Panc1 (cell line): ENCODE measurements around the gene CDC6. TPM values are rescaled to one million over a fixed set of nuclear protein-coding genes. Genes with fewer than 3 reads are reported as not detected.

Source experiments
- ATAC-seq: fragments of 200-7000 bp; cut with Tn5 transposase; 2 replicates; pipeline ENCODE4 v1.9.1; 2020; ENCODE audit warnings: mild to moderate bottlenecking, moderate library complexity
- BruUV-seq: library from RNA; stranded (reverse); fragments of 400-500 nt; replicated peaks from 2 replicates; lab custom pipeline; 2021; lab: Mats Ljungman, UMichigan
- CTCF ChIA-PET: fragments of 300-600 bp; sonication (Branson Sonifier 250); formaldehyde crosslinking; loops from one replicate; lab custom pipeline; 2022; ENCODE audit warnings: antibody characterized with exemption; lab: Charles Lee
- POLR2A ChIA-PET: fragments of 300-600 bp; sonication (Branson Sonifier 250); formaldehyde crosslinking; loops from one replicate; lab custom pipeline; 2022; ENCODE audit warnings: antibody characterized with exemption; lab: Charles Lee
- DNase-seq: peaks from one replicate; pipeline ENCODE4 v3.0.0-alpha.2; 2010; ENCODE audit warnings: low read depth, low spot score
- H3K27ac ChIP-seq: 2 replicates; pipeline ENCODE4 v1.5.1; 2011; ENCODE audit warnings: mild to moderate bottlenecking, low read length, inconsistent platforms
- H3K27me3 ChIP-seq: fragments of 200-500 bp; sonication (Bioruptor generic); 2 replicates; pipeline ENCODE4 v1.6.0; 2014; ENCODE audit warnings: low read length, inconsistent platforms; ENCODE audit not compliant: control insufficient read depth, insufficient read depth
- H3K36me3 ChIP-seq: fragments of 200-500 bp; sonication (Bioruptor generic); 2 replicates; pipeline ENCODE4 v1.5.1; 2014; ENCODE audit warnings: inconsistent platforms, mild to moderate bottlenecking, low read length, moderate library complexity; ENCODE audit not compliant: control insufficient read depth, insufficient read depth
- H3K4me1 ChIP-seq: 2 replicates; pipeline ENCODE4 v1.5.1; 2011; ENCODE audit warnings: inconsistent platforms, mild to moderate bottlenecking, low read length, moderate library complexity; ENCODE audit not compliant: control insufficient read depth, insufficient read depth
- H3K4me3 ChIP-seq, 2 experiments: 2 replicates each; pipeline ENCODE4 v1.5.1; 2011 to 2012; ENCODE audit warnings: low read depth in 2 of 2, low read length in 2 of 2, mild to moderate bottlenecking in 2 of 2, inconsistent platforms in 1 of 2, moderate library complexity in 1 of 2
- H3K9me3 ChIP-seq: fragments of 200-500 bp; sonication (Bioruptor generic); 2 replicates; pipeline ENCODE4 v1.5.1; 2014; ENCODE audit warnings: low read depth, mild to moderate bottlenecking, inconsistent platforms, low read length, moderate library complexity; ENCODE audit not compliant: control insufficient read depth, insufficient read depth
- POLR2AphosphoS5 ChIP-seq: IDR thresholded peaks from 2 replicates; pipeline ENCODE4 v1.6.1; 2012; ENCODE audit warnings: mild to moderate bottlenecking, low read depth, low read length, moderate library complexity
- SIN3A ChIP-seq: IDR thresholded peaks from 2 replicates; pipeline ENCODE4 v1.6.1; 2012; ENCODE audit warnings: low read depth, mild to moderate bottlenecking, low read length, moderate library complexity, borderline replicate concordance; ENCODE audit not compliant: insufficient read depth
- TCF7L2 ChIP-seq: IDR thresholded peaks from 2 replicates; pipeline ENCODE4 v1.6.1; 2011; ENCODE audit warnings: mild to moderate bottlenecking, low read depth, low read length, inconsistent platforms
- in situ Hi-C: cut with HindIII; loops from 2 replicates; pipeline ENCODE4 v1.10.0; 2016; ENCODE audit warnings: low sequenced_read_pairs, low pct_unique_long_range_greater_than_20kb
- intact Hi-C: fragments of 100-400 bp; cut with micrococcal nuclease; formaldehyde crosslinking; loops from one replicate; pipeline ENCODE4 v1.10.0; 2022; ENCODE audit not compliant: unreplicated experiment
- total RNA-seq: library from RNA; stranded (reverse); gene quantifications from one replicate; pipeline ENCODE4 v1.2.1, GENCODE V29; 2021; ENCODE audit not compliant: unreplicated experiment
- TF ChIP-seq, protein P1 (sequence below): fragments of 450-650 bp; IDR thresholded peaks from 2 replicates; pipeline ENCODE4 v1.5.1; 2017; ENCODE audit warnings: mild to moderate bottlenecking
- TF ChIP-seq, protein P2 (sequence below), 2 experiments: IDR thresholded peaks; 2 replicates each; pipeline ENCODE4 v1.6.1; 2011 to 2012; ENCODE audit warnings: low read depth in 2 of 2, control low read depth in 1 of 2, low read length in 1 of 2, mild to moderate bottlenecking in 1 of 2, moderate library complexity in 1 of 2; ENCODE audit not compliant: insufficient read depth in 1 of 2

CDC6 gene
- total RNA-seq, 1 experiment from 2014 or later: 66.3 TPM

DNA sequence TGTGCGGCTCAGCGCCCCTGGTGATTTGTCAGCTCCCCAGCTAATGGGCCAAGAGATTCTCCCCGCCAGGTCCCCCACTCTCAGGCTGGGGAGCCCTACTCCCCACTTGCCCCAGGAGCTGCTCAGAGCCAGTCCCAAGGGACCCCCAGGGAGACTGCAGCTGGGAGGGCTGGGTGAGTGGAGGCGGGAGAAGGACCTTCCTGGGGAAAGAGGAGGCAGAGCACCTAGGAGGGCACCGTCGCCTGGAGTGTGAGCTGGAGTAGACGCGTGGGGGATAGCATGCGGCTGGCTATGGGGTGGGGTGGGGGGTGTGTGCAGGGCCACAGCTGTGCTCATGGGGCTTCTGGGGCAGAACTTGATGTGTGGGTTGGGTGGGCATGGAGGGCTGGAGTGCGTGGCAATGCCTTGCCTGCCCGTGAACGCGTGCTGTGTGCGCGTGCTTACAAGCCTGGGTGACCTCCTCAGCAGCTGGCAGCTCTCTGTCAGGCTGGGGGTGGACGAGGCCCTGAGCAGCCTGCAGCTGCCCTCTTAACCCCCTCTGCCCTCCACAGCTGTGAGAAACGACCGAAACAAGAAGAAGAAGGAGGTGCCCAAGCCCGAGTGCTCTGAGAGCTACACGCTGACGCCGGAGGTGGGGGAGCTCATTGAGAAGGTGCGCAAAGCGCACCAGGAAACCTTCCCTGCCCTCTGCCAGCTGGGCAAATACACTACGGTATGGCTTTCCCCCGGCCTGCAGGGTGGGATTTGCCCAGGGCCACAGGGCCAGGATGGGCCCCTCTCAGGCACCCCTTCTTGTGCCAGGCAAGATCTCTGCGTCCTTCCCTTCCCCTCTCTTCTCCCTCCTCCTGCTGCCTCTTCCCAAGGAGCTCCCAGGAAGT, 63.9 kb downstream of the CDC6 start:
- Histone ChIP-seq H3K4me3 (no peak overlapping the region), H3K27me3 (no peaks in the 10 kb centered on the region), H3K4me1 (peaks cover 68% of the 10 kb centered on the region), H3K36me3 (0 out of 2 replicates have a peak, but pooled peaks cover 5% of the 10 kb centered on the region), H3K27ac (no peak overlapping the region), H3K9me3 (no peaks in the 10 kb centered on the region)
- intact Hi-C loops (no loop called here), in situ Hi-C loops (loop anchor here (5.0 kb wide), 1 partner anchor 49 kb away; no protein-coding TSS in a partner anchor)
- DNase-seq (no peak), ATAC-seq (no peak)
- no TSS peak for BruUV-seq
- POLR2A ChIA-PET: interaction anchor here (0.9 kb wide), 1 partner anchor 37 kb away, joined by 3 read pairs; no protein-coding TSS in a partner anchor
- no peak for TF ChIP-seq TCF7L2
- TF ChIP-seq SIN3A: no peak
- no peak for TF ChIP-seq POLR2AphosphoS5
- TF ChIP-seq, protein P1, sequence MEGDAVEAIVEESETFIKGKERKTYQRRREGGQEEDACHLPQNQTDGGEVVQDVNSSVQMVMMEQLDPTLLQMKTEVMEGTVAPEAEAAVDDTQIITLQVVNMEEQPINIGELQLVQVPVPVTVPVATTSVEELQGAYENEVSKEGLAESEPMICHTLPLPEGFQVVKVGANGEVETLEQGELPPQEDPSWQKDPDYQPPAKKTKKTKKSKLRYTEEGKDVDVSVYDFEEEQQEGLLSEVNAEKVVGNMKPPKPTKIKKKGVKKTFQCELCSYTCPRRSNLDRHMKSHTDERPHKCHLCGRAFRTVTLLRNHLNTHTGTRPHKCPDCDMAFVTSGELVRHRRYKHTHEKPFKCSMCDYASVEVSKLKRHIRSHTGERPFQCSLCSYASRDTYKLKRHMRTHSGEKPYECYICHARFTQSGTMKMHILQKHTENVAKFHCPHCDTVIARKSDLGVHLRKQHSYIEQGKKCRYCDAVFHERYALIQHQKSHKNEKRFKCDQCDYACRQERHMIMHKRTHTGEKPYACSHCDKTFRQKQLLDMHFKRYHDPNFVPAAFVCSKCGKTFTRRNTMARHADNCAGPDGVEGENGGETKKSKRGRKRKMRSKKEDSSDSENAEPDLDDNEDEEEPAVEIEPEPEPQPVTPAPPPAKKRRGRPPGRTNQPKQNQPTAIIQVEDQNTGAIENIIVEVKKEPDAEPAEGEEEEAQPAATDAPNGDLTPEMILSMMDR: no peak
- TF ChIP-seq, protein P2, sequence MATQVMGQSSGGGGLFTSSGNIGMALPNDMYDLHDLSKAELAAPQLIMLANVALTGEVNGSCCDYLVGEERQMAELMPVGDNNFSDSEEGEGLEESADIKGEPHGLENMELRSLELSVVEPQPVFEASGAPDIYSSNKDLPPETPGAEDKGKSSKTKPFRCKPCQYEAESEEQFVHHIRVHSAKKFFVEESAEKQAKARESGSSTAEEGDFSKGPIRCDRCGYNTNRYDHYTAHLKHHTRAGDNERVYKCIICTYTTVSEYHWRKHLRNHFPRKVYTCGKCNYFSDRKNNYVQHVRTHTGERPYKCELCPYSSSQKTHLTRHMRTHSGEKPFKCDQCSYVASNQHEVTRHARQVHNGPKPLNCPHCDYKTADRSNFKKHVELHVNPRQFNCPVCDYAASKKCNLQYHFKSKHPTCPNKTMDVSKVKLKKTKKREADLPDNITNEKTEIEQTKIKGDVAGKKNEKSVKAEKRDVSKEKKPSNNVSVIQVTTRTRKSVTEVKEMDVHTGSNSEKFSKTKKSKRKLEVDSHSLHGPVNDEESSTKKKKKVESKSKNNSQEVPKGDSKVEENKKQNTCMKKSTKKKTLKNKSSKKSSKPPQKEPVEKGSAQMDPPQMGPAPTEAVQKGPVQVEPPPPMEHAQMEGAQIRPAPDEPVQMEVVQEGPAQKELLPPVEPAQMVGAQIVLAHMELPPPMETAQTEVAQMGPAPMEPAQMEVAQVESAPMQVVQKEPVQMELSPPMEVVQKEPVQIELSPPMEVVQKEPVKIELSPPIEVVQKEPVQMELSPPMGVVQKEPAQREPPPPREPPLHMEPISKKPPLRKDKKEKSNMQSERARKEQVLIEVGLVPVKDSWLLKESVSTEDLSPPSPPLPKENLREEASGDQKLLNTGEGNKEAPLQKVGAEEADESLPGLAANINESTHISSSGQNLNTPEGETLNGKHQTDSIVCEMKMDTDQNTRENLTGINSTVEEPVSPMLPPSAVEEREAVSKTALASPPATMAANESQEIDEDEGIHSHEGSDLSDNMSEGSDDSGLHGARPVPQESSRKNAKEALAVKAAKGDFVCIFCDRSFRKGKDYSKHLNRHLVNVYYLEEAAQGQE (IDR thresholded peaks at IDR 0.05; ENCODE audit: insufficient read depth in 1 of 2, low read depth in 2 of 2, low read length in 1 of 2): no peak
- CTCF ChIA-PET: interaction anchor here (6.8 kb wide), 1 partner anchor 47 kb away, joined by 81 read pairs; no protein-coding TSS in a partner anchor

DNA sequence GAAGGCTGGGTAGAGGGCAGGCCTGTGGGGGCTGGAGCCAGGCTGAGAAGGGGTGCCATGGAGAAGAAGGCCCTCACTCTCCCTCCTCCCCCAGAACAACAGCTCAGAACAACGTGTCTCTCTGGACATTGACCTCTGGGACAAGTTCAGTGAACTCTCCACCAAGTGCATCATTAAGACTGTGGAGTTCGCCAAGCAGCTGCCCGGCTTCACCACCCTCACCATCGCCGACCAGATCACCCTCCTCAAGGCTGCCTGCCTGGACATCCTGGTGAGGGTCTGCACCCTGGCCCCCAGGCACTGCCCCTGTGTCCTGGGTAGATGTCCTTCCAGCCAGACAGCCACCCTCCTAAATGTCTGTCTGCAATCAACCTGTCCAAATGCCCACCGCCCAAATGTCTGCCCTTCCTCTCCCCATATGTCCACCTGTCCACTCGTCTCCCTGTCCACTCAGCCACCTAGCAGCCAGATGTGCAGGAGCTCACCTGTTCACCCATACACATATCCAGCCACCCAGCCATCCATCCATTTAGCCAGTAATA, 64.6 kb downstream of the CDC6 start:
- BruUV-seq: no TSS peak
- DNase-seq (no peak), ATAC-seq (no peak)
- Histone ChIP-seq H3K9me3 (no peaks in the 10 kb centered on the region), H3K4me3 (no peak overlapping the region), H3K27ac (no peak overlapping the region), H3K36me3 (0 out of 2 replicates have a peak, but pooled peaks cover 3% of the 10 kb centered on the region), H3K4me1 (peaks cover 61% of the 10 kb centered on the region), H3K27me3 (no peaks in the 10 kb centered on the region)
- POLR2A ChIA-PET: interaction anchor here (0.9 kb wide), 1 partner anchor 38 kb away, joined by 3 read pairs; no protein-coding TSS in a partner anchor
- TF ChIP-seq, protein P1: no peak
- TF ChIP-seq SIN3A (no peak), TCF7L2 (no peak), POLR2AphosphoS5 (no peak)
- TF ChIP-seq, protein P2 (IDR thresholded peaks at IDR 0.05; ENCODE audit: insufficient read depth in 1 of 2, low read depth in 2 of 2, low read length in 1 of 2): no peak
- intact Hi-C loops: no loop called here
- in situ Hi-C loops: loop anchor here (5.0 kb wide), 1 partner anchor 50 kb away; no protein-coding TSS in a partner anchor
- CTCF ChIA-PET: interaction anchor here (6.8 kb wide), 1 partner anchor 48 kb away, joined by 81 read pairs; no protein-coding TSS in a partner anchor
